ENCODE data around the gene FOXA3. TPM values are rescaled to one million over a fixed set of nuclear protein-coding genes. Genes with fewer than 3 reads are reported as not detected.

The FOXA3 gene
- total and polyA plus RNA-seq, 2 experiments from 2014 or later = 11.1 to 17.5 TPM

DNA sequence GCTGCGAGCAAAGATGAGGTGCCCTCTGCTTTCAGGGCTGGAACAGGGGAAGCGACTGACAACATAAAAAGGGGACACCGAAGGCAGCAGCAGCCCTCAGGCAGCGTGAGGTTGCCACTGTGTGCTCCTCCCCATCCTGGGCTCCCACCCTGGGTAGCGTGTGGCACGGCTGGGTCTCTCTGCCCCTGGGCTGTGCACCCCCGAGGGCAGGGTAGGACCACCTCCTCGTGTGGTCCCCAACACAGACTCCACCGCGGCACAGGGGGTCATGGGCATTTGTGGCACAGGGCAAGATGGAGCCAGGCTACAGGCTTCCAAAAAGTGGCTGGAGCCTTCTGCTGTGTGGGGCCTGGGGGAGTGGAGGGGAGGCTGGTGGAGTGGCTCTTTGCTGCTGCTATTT lies 42.6 kb upstream of the FOXA3 start (continued):
- TF ChIP-seq, protein P1, sequence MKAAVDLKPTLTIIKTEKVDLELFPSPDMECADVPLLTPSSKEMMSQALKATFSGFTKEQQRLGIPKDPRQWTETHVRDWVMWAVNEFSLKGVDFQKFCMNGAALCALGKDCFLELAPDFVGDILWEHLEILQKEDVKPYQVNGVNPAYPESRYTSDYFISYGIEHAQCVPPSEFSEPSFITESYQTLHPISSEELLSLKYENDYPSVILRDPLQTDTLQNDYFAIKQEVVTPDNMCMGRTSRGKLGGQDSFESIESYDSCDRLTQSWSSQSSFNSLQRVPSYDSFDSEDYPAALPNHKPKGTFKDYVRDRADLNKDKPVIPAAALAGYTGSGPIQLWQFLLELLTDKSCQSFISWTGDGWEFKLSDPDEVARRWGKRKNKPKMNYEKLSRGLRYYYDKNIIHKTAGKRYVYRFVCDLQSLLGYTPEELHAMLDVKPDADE (IDR thresholded peaks at IDR 0.05) = no peak
- no peak for TF ChIP-seq STAT1 (IDR thresholded peaks at IDR 0.05; ENCODE audit: unreplicated experiment)
- no peak for TF ChIP-seq EZH2 (IDR thresholded peaks at IDR 0.05; ENCODE audit: low read depth, unreplicated experiment)
- TF ChIP-seq ZNF331 (CRISPR knock-in tag; IDR thresholded peaks at IDR 0.05; ENCODE audit: low read depth) = no peak

DNA sequence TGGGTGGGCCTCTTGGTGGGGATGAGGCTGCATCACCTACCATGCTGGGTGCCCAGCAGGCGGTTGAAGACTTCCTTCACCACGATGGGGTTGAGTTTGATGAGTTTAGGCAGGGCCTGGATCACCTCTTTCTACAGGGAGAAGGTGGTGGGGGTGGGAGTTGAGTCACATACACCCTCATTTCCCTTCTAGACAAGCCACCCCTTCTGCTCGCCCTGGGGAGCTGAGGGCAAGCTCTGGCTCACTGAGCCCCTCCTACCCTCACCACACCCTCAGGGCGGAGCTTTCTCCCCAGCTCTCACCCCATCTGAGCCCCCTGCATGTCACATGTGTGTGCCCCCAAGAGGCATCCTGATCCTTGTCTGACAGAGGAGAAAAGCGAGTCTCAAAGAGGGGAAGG lies 41.4 kb upstream of the FOXA3 start:
- H3K4me1 Mint-ChIP-seq = peaks cover 31% of the 10 kb centered on the region
- Histone ChIP-seq H3K79me2 (replicated peaks; ENCODE audit: insufficient read depth) (no peaks in the 10 kb centered on the region), H2AFZ (no peak overlapping the region), H3K4me3 (no peak overlapping the region), H3K36me3 (ENCODE audit: insufficient read depth) (no peaks in the 10 kb centered on the region; the same call in 1 of the 2 replicates), H3K9me2 (ENCODE audit: insufficient read depth) (no peaks in the 10 kb centered on the region), H3K4me1 (ENCODE audit: insufficient read depth) (peaks cover 19% of the 10 kb centered on the region), H3F3A (replicated peaks; ENCODE audit: low read depth) (peaks cover 19% of the 10 kb centered on the region; the same call in 1 of the 2 replicates), H3K27me3 (ENCODE audit: insufficient read depth) (no peaks in the 10 kb centered on the region), H3K27ac (ENCODE audit: low read depth) (no peak overlapping the region), H4K20me1 (replicated peaks; ENCODE audit: insufficient read depth) (no peaks in the 10 kb centered on the region; the same call in none of the 2 replicates), H3K4me2 (no peak overlapping the region)
- H3K27ac Mint-ChIP-seq = no peak overlapping the region
- no peak for ATAC-seq
- peaks cover 69% of the 10 kb centered on the region for H3K36me3 Mint-ChIP-seq (ENCODE audit: low read depth)
- no peak for DNase-seq (ENCODE audit: low spot score)
- peaks cover 23% of the 10 kb centered on the region for H3K27me3 Mint-ChIP-seq (ENCODE audit: insufficient read depth, low read depth, poor library complexity)
- no peaks in the 10 kb centered on the region for H3K9me3 Mint-ChIP-seq
- no peak overlapping the region for H3K4me3 Mint-ChIP-seq
- TF ChIP-seq POLR2AphosphoS5 (IDR thresholded peaks at IDR 0.05; ENCODE audit: low read depth) = no peak
- TF ChIP-seq STAT1 (IDR thresholded peaks at IDR 0.05; ENCODE audit: unreplicated experiment) = no peak
- no peak for TF ChIP-seq CREB1 (CRISPR knock-in tag; IDR thresholded peaks at IDR 0.05; ENCODE audit: low read depth)
- TF ChIP-seq, protein P2, sequence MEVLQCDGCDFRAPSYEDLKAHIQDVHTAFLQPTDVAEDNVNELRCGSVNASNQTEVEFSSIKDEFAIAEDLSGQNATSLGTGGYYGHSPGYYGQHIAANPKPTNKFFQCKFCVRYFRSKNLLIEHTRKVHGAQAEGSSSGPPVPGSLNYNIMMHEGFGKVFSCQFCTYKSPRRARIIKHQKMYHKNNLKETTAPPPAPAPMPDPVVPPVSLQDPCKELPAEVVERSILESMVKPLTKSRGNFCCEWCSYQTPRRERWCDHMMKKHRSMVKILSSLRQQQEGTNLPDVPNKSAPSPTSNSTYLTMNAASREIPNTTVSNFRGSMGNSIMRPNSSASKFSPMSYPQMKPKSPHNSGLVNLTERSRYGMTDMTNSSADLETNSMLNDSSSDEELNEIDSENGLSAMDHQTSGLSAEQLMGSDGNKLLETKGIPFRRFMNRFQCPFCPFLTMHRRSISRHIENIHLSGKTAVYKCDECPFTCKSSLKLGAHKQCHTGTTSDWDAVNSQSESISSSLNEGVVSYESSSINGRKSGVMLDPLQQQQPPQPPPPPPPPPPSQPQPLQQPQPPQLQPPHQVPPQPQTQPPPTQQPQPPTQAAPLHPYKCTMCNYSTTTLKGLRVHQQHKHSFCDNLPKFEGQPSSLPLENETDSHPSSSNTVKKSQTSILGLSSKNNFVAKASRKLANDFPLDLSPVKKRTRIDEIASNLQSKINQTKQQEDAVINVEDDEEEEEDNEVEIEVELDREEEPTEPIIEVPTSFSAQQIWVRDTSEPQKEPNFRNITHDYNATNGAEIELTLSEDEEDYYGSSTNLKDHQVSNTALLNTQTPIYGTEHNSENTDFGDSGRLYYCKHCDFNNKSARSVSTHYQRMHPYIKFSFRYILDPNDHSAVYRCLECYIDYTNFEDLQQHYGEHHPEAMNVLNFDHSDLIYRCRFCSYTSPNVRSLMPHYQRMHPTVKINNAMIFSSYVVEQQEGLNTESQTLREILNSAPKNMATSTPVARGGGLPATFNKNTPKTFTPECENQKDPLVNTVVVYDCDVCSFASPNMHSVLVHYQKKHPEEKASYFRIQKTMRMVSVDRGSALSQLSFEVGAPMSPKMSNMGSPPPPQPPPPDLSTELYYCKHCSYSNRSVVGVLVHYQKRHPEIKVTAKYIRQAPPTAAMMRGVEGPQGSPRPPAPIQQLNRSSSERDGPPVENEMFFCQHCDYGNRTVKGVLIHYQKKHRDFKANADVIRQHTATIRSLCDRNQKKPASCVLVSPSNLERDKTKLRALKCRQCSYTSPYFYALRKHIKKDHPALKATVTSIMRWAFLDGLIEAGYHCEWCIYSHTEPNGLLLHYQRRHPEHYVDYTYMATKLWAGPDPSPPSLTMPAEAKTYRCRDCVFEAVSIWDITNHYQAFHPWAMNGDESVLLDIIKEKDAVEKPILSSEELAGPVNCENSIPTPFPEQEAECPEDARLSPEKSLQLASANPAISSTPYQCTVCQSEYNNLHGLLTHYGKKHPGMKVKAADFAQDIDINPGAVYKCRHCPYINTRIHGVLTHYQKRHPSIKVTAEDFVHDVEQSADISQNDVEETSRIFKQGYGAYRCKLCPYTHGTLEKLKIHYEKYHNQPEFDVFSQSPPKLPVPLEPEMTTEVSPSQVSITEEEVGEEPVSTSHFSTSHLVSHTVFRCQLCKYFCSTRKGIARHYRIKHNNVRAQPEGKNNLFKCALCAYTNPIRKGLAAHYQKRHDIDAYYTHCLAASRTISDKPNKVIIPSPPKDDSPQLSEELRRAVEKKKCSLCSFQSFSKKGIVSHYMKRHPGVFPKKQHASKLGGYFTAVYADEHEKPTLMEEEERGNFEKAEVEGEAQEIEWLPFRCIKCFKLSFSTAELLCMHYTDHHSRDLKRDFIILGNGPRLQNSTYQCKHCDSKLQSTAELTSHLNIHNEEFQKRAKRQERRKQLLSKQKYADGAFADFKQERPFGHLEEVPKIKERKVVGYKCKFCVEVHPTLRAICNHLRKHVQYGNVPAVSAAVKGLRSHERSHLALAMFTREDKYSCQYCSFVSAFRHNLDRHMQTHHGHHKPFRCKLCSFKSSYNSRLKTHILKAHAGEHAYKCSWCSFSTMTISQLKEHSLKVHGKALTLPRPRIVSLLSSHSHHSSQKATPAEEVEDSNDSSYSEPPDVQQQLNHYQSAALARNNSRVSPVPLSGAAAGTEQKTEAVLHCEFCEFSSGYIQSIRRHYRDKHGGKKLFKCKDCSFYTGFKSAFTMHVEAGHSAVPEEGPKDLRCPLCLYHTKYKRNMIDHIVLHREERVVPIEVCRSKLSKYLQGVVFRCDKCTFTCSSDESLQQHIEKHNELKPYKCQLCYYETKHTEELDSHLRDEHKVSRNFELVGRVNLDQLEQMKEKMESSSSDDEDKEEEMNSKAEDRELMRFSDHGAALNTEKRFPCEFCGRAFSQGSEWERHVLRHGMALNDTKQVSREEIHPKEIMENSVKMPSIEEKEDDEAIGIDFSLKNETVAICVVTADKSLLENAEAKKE (CRISPR knock-in tag; IDR thresholded peaks at IDR 0.05) = no peak
- no peak for TF ChIP-seq EZH2phosphoT487 (IDR thresholded peaks at IDR 0.05; ENCODE audit: unreplicated experiment)
- TF ChIP-seq ZNF331 (CRISPR knock-in tag; IDR thresholded peaks at IDR 0.05; ENCODE audit: low read depth) = no peak
- no peak for TF ChIP-seq JUNB (IDR thresholded peaks at IDR 0.05; ENCODE audit: unreplicated experiment)
- TF ChIP-seq, protein P3, sequence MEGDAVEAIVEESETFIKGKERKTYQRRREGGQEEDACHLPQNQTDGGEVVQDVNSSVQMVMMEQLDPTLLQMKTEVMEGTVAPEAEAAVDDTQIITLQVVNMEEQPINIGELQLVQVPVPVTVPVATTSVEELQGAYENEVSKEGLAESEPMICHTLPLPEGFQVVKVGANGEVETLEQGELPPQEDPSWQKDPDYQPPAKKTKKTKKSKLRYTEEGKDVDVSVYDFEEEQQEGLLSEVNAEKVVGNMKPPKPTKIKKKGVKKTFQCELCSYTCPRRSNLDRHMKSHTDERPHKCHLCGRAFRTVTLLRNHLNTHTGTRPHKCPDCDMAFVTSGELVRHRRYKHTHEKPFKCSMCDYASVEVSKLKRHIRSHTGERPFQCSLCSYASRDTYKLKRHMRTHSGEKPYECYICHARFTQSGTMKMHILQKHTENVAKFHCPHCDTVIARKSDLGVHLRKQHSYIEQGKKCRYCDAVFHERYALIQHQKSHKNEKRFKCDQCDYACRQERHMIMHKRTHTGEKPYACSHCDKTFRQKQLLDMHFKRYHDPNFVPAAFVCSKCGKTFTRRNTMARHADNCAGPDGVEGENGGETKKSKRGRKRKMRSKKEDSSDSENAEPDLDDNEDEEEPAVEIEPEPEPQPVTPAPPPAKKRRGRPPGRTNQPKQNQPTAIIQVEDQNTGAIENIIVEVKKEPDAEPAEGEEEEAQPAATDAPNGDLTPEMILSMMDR (conservative IDR thresholded peaks at IDR 0.05; ENCODE audit: low read depth in 2 of 2) = no peak
- TF ChIP-seq, protein P1 (IDR thresholded peaks at IDR 0.05) = no peak
- TF ChIP-seq, protein P4, sequence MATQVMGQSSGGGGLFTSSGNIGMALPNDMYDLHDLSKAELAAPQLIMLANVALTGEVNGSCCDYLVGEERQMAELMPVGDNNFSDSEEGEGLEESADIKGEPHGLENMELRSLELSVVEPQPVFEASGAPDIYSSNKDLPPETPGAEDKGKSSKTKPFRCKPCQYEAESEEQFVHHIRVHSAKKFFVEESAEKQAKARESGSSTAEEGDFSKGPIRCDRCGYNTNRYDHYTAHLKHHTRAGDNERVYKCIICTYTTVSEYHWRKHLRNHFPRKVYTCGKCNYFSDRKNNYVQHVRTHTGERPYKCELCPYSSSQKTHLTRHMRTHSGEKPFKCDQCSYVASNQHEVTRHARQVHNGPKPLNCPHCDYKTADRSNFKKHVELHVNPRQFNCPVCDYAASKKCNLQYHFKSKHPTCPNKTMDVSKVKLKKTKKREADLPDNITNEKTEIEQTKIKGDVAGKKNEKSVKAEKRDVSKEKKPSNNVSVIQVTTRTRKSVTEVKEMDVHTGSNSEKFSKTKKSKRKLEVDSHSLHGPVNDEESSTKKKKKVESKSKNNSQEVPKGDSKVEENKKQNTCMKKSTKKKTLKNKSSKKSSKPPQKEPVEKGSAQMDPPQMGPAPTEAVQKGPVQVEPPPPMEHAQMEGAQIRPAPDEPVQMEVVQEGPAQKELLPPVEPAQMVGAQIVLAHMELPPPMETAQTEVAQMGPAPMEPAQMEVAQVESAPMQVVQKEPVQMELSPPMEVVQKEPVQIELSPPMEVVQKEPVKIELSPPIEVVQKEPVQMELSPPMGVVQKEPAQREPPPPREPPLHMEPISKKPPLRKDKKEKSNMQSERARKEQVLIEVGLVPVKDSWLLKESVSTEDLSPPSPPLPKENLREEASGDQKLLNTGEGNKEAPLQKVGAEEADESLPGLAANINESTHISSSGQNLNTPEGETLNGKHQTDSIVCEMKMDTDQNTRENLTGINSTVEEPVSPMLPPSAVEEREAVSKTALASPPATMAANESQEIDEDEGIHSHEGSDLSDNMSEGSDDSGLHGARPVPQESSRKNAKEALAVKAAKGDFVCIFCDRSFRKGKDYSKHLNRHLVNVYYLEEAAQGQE (IDR thresholded peaks at IDR 0.05; ENCODE audit: unreplicated experiment) = no peak
